OCI-LY7 (cell line): Measurements from ENCODE around the gene ANKRD22.

Experiments
- EZH2phosphoT487 ChIP-seq: fragments of 200-600 bp; sonication (generic); IDR thresholded peaks from 2 replicates; pipeline ENCODE4 v1.6.1; 2018; ENCODE audit warnings: low read depth, borderline replicate concordance, mild to moderate bottlenecking, mixed run types, antibody characterized with exemption, low read length, moderate library complexity, mixed read lengths
- TF ChIP-seq, protein P1 (sequence below): fragments of 200-600 bp; sonication (generic); conservative IDR thresholded peaks from 2 replicates; pipeline ENCODE4 v1.5.1; 2014; ENCODE audit warnings: mild to moderate bottlenecking, antibody characterized with exemption, low read length, moderate library complexity, mixed read lengths

- TF ChIP-seq, protein P1, sequence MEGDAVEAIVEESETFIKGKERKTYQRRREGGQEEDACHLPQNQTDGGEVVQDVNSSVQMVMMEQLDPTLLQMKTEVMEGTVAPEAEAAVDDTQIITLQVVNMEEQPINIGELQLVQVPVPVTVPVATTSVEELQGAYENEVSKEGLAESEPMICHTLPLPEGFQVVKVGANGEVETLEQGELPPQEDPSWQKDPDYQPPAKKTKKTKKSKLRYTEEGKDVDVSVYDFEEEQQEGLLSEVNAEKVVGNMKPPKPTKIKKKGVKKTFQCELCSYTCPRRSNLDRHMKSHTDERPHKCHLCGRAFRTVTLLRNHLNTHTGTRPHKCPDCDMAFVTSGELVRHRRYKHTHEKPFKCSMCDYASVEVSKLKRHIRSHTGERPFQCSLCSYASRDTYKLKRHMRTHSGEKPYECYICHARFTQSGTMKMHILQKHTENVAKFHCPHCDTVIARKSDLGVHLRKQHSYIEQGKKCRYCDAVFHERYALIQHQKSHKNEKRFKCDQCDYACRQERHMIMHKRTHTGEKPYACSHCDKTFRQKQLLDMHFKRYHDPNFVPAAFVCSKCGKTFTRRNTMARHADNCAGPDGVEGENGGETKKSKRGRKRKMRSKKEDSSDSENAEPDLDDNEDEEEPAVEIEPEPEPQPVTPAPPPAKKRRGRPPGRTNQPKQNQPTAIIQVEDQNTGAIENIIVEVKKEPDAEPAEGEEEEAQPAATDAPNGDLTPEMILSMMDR: no peak
- TF ChIP-seq EZH2phosphoT487: no peak
These were observed 19.3 kb downstream of the ANKRD22 start for GRCh38 chr10:88832376-88832775.
